ENCODE measurements around the gene ABCC4.

GRCh38 chr13:95133498-95133897, 167.8 kb downstream of the ABCC4 start:
- TF ChIP-seq SP1 (IDR thresholded peaks at IDR 0.05) (no peak), CTCF (IDR thresholded peaks at IDR 0.05; ENCODE audit: low read depth, low read length, missing input control) (no peak), TAF1 (conservative IDR thresholded peaks at IDR 0.05) (no peak), REST (IDR thresholded peaks at IDR 0.05) (no peak), RAD21 (IDR thresholded peaks at IDR 0.05) (no peak), HNF4G (IDR thresholded peaks at IDR 0.05) (no peak), MAX (IDR thresholded peaks at IDR 0.05) (no peak), GABPA (IDR thresholded peaks at IDR 0.05 in 1 of 2, conservative IDR thresholded peaks at IDR 0.05 in 1 of 2) (no peak), ZBTB33 (IDR thresholded peaks at IDR 0.05) (no peak), HNF4A (conservative IDR thresholded peaks at IDR 0.05) (no peak), YY1 (IDR thresholded peaks at IDR 0.05) (no peak)
